SU-DHL-6 (cell line): ENCODE data around the gene SOD1.

Experiments
- CTCF ChIP-seq: fragments of 200-600 bp; sonication (generic); IDR thresholded peaks from one replicate; pipeline ENCODE4 v1.5.1; 2017; ENCODE audit warnings: antibody characterized with exemption, mild to moderate bottlenecking, low read length, moderate library complexity; ENCODE audit not compliant: insufficient read depth, poor library complexity, severe bottlenecking
- EZH2phosphoT487 ChIP-seq: fragments of 200-600 bp; sonication (generic), shearing (Covaris generic); conservative IDR thresholded peaks from 2 replicates; pipeline ENCODE4 v1.6.1; 2018; ENCODE audit warnings: mild to moderate bottlenecking, antibody characterized with exemption, low read length, moderate library complexity, mixed read lengths

DNA sequence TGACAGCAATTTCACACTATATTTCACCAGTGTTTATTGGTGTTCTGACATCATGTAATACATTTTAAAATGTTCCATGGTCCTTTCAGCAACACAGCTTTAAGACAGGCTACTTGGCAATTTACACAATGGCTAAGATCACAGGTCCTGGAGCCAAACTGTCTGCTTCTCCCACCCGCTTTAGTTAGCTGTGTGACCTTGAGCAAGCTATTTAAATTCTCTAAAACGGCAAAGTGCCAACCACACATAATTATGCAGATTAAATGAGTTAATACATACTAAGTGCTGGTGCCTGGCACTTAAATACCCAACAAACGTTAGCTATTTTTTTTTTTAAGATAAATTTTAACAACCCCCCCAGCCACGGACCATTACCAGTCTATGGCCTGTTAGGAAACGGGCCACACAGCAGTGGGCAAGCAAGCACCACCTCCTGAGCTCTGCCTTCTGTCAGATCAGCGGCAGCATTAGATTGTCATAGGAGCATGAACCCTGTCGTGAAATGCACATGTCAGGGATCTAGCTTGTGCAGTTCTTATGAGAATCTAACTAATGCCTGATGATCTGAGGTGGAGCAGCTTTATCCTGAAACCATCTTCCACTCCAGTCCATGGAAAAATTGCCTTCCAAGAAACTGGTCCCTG is 26.9 kb downstream of the SOD1 start:
- TF ChIP-seq CTCF (no peak), EZH2phosphoT487 (no peak)
